Tibial artery (tissue), 4 donors: Measurements from ENCODE around the gene THEM5.

Experiments used
- DNase-seq, 2 donors: peaks; one replicate each; pipeline ENCODE4 v3.0.0-alpha.2; 2019
- H3K27ac ChIP-seq, 2 donors: fragments of 200-600 bp; sonication (generic) in 1 of 2; 1 replicate in 1 of 2; 2 replicates in 1 of 2; pipeline ENCODE4 v1.5.1; 2018 to 2019; ENCODE audit warnings: mild to moderate bottlenecking in 1 of 2
- H3K27me3 ChIP-seq, 2 donors: fragments of 200-600 bp; sonication (generic) in 1 of 2; one replicate each; pipeline versions ENCODE4 v1.5.1 to v1.6.0; 2016 to 2019
- H3K36me3 ChIP-seq, 3 donors: fragments of 200-600 bp; sonication (generic) in 2 of 3; one replicate each; pipeline ENCODE4 v1.5.1; 2016 to 2019; ENCODE audit warnings: mild to moderate bottlenecking in 2 of 3
- H3K4me1 ChIP-seq, 4 donors: fragments of 200-600 bp; sonication (generic) in 2 of 4; 1 replicate in 3 of 4; 2 replicates in 1 of 4; pipeline ENCODE4 v1.5.1; 2016 to 2019
- H3K4me3 ChIP-seq, 2 donors: fragments of 200-600 bp; sonication (generic) in 1 of 2; 1 replicate in 1 of 2; 2 replicates in 1 of 2; pipeline ENCODE4 v1.5.1; 2018 to 2019; ENCODE audit warnings: mild to moderate bottlenecking in 2 of 2
- H3K9me3 ChIP-seq, 3 donors: fragments of 200-600 bp; sonication (generic) in 1 of 3; one replicate each; pipeline ENCODE4 v1.5.1; 2016 to 2019
- CTCF ChIP-seq, 2 experiments: fragments of 200-600 bp in 1 of 2; fragments of 450-650 bp in 1 of 2; IDR thresholded peaks; one replicate each; pipeline ENCODE4 v1.5.1; 2017 to 2019; ENCODE audit warnings: antibody characterized with exemption in 2 of 2, mild to moderate bottlenecking in 1 of 2, moderate library complexity in 1 of 2
- intact Hi-C: fragments of 100-400 bp; cut with DNase I; formaldehyde crosslinking; loops from one replicate; pipeline ENCODE4 v1.15.0; 2023; ENCODE audit warnings: low total_unique reads

Gene THEM5

GRCh38 chr1:151867765-151868411 lies 14.4 kb upstream of the THEM5 start:
- intact Hi-C loops: no loop called here
- Histone ChIP-seq H3K27me3 (no peaks in the 10 kb centered on the region), H3K9me3 (no peaks in the 10 kb centered on the region), H3K27ac (no peak overlapping the region), H3K36me3 (no peaks in the 10 kb centered on the region), H3K4me1 (no peaks in the 10 kb centered on the region), H3K4me3 (no peak overlapping the region)
- TF ChIP-seq CTCF (IDR thresholded peaks at IDR 0.05): no peak
- DNase-seq: no peak

GRCh38 chr1:151867321-151867720 lies 13.8 kb upstream of the THEM5 start:
- no peak for TF ChIP-seq CTCF (IDR thresholded peaks at IDR 0.05)
- Histone ChIP-seq H3K4me1 (no peaks in the 10 kb centered on the region), H3K9me3 (no peaks in the 10 kb centered on the region), H3K27me3 (no peaks in the 10 kb centered on the region), H3K36me3 (no peaks in the 10 kb centered on the region), H3K27ac (no peak overlapping the region), H3K4me3 (no peak overlapping the region)
- DNase-seq: no peak
- intact Hi-C loops: no loop called here

GRCh38 chr1:151864411-151864810 lies 10.9 kb upstream of the THEM5 start:
- H3K27ac ChIP-seq: no peak overlapping the region
- intact Hi-C loops: no loop called here

GRCh38 chr1:151862604-151863003 lies 9.1 kb upstream of the THEM5 start:
- Histone ChIP-seq H3K36me3 (no peaks in the 10 kb centered on the region), H3K4me1 (peaks cover 0 to 14% (median 0%) of the 10 kb centered on the region in 4 donors), H3K27ac (no peak overlapping the region), H3K27me3 (no peaks in the 10 kb centered on the region), H3K4me3 (no peak overlapping the region), H3K9me3 (no peaks in the 10 kb centered on the region)
- intact Hi-C loops: no loop called here
- TF ChIP-seq CTCF (IDR thresholded peaks at IDR 0.05): no peak
- no peak for DNase-seq

More at GRCh38 chr1:151864411-151864810, 10.9 kb upstream of the THEM5 start:
- H3K9me3 ChIP-seq: no peaks in the 10 kb centered on the region
- no peak overlapping the region for H3K4me3 ChIP-seq
- H3K4me1 ChIP-seq: peaks cover 0 to 13% (median 0%) of the 10 kb centered on the region in 4 donors
- no peak for TF ChIP-seq CTCF (IDR thresholded peaks at IDR 0.05)
- DNase-seq: no peak
- H3K36me3 ChIP-seq: no peaks in the 10 kb centered on the region
- H3K27me3 ChIP-seq: no peaks in the 10 kb centered on the region

GRCh38 chr1:151860504-151861187 lies 7.1 kb upstream of the THEM5 start:
- no peak overlapping the region for H3K27ac ChIP-seq
- no peak overlapping the region for H3K4me3 ChIP-seq
- peaks cover 0 to 19% (median 2%) of the 10 kb centered on the region in 4 donors for H3K4me1 ChIP-seq
- H3K27me3 ChIP-seq: no peaks in the 10 kb centered on the region
- no peaks in the 10 kb centered on the region for H3K9me3 ChIP-seq
- H3K36me3 ChIP-seq: no peaks in the 10 kb centered on the region
- no peak for DNase-seq
- TF ChIP-seq CTCF (IDR thresholded peaks at IDR 0.05): no peak
- intact Hi-C loops: no loop called here
